ENCODE data around the gene SCN2B. TPM values are rescaled to one million over a fixed set of nuclear protein-coding genes. Genes with fewer than 3 reads are reported as not detected.

SCN2B gene
- total RNA-seq, 1 donor from 2014 or later, result 2.8 TPM

DNA sequence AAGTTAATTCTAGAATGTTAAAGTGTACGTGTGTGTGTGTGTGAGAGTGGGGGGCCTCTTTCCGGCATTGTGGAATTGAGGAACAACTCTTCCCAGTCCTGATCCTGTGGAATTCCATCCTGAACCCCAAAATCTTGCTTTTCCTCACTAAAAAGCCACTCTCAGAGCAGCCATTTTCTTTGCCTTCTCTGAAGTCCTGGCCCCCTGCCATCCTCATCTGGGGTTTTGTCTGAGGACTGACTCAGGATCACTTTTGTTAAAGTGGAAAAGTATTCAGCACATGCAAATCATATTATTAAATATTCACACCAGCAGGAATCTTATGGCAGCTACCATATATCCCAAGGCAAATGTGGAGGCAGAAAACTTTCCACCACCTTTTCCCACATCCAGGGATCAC is 27.6 kb downstream of the SCN2B start:
- no peak overlapping the region for H3K27ac Mint-ChIP-seq
- peaks cover 82% of the 10 kb centered on the region for H3K27me3 Mint-ChIP-seq
- TF ChIP-seq, protein P1, sequence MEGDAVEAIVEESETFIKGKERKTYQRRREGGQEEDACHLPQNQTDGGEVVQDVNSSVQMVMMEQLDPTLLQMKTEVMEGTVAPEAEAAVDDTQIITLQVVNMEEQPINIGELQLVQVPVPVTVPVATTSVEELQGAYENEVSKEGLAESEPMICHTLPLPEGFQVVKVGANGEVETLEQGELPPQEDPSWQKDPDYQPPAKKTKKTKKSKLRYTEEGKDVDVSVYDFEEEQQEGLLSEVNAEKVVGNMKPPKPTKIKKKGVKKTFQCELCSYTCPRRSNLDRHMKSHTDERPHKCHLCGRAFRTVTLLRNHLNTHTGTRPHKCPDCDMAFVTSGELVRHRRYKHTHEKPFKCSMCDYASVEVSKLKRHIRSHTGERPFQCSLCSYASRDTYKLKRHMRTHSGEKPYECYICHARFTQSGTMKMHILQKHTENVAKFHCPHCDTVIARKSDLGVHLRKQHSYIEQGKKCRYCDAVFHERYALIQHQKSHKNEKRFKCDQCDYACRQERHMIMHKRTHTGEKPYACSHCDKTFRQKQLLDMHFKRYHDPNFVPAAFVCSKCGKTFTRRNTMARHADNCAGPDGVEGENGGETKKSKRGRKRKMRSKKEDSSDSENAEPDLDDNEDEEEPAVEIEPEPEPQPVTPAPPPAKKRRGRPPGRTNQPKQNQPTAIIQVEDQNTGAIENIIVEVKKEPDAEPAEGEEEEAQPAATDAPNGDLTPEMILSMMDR (conservative IDR thresholded peaks at IDR 0.05), result no peak
- DNase-seq (ENCODE audit: extremely low spot score, unreplicated experiment), result no peak
- H3K4me3 Mint-ChIP-seq, result no peak overlapping the region
- no peaks in the 10 kb centered on the region for H3K36me3 Mint-ChIP-seq
- peaks cover 10% of the 10 kb centered on the region for H3K4me1 Mint-ChIP-seq (ENCODE audit: unreplicated experiment)
- H3K9me3 Mint-ChIP-seq, result no peaks in the 10 kb centered on the region

DNA sequence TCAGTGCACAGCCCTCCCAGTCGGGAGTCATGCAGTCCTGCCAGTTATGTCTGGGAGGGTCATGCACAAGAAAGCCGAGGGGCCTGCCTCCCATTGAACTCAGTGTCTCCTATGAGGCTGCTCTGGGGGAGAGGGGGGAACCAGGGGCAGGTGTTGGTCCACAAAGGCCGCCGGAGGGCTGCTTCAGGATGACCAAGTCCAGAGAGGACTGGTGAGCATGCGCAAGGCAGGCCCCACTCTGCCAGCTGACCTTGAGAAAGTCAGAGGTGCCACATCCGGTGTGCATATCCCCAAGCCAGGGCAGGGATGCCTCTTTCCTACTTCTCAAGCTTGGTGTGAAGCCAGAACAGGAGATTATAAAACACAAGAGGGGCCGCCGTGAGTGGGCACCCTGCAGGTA is 28.2 kb downstream of the SCN2B start:
- Mint-ChIP-seq H3K9me3 (no peaks in the 10 kb centered on the region), H3K27me3 (peaks cover 81% of the 10 kb centered on the region), H3K4me3 (no peak overlapping the region), H3K4me1 (ENCODE audit: unreplicated experiment) (peaks cover 7% of the 10 kb centered on the region), H3K36me3 (no peaks in the 10 kb centered on the region), H3K27ac (no peak overlapping the region)
- no peak for DNase-seq (ENCODE audit: extremely low spot score, unreplicated experiment)
- TF ChIP-seq, protein P1 (conservative IDR thresholded peaks at IDR 0.05), result no peak

DNA sequence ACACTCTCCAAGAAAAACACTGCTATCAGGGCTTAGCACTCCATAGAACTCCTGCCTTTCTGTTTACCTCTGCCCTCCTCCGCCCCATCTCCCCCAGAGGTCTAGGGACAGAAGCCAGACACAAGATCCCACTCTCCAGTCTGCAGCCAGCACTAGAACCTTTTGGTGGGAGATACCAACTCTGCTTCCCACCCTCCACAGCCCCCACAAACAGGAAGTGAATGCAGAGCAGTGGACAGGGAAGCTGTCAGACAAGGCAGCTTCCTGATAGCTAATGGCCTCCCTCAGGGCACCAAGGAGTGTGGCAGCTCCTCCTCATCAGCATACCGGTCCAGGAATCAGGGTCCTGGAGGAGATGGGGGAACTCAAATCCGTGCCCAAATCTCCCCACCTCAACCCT is 28.9 kb downstream of the SCN2B start:
- H3K4me1 Mint-ChIP-seq (ENCODE audit: unreplicated experiment), result peaks cover 7% of the 10 kb centered on the region
- no peaks in the 10 kb centered on the region for H3K9me3 Mint-ChIP-seq
- no peak overlapping the region for H3K4me3 Mint-ChIP-seq
- peak overlapping the region; percentile 15 for H3K27ac Mint-ChIP-seq
- TF ChIP-seq, protein P1 (conservative IDR thresholded peaks at IDR 0.05), result no peak
- no peak for DNase-seq (ENCODE audit: extremely low spot score, unreplicated experiment)
- peaks cover 85% of the 10 kb centered on the region for H3K27me3 Mint-ChIP-seq
- no peaks in the 10 kb centered on the region for H3K36me3 Mint-ChIP-seq

DNA sequence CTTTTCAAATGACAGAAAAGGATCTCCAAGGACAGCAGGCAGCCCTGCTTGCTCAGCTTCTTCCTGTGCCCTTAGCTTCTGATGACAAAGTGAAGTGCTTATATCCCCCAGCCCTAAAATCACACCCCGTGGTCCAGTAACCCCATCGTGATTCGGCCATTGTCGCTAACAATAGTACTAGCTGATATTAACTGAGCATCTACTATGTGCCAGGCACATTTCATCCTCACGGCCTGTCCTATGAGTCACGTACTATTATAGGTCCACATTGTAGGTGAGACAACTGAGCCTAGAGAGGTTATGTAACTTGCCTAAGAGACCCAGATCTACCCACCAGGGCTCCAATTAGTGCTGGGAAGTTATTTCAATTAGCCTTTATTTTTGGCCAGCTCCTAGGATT is 29.9 kb downstream of the SCN2B start:
- H3K4me1 Mint-ChIP-seq (ENCODE audit: unreplicated experiment), result peaks cover 7% of the 10 kb centered on the region
- TF ChIP-seq, protein P1 (conservative IDR thresholded peaks at IDR 0.05), result no peak
- H3K27me3 Mint-ChIP-seq, result peaks cover 85% of the 10 kb centered on the region
- peak overlapping the region; percentile 84 for H3K4me3 Mint-ChIP-seq
- no peaks in the 10 kb centered on the region for H3K36me3 Mint-ChIP-seq
- H3K9me3 Mint-ChIP-seq, result no peaks in the 10 kb centered on the region
- DNase-seq (ENCODE audit: extremely low spot score, unreplicated experiment), result no peak
- peak overlapping the region; percentile 48 for H3K27ac Mint-ChIP-seq

DNA sequence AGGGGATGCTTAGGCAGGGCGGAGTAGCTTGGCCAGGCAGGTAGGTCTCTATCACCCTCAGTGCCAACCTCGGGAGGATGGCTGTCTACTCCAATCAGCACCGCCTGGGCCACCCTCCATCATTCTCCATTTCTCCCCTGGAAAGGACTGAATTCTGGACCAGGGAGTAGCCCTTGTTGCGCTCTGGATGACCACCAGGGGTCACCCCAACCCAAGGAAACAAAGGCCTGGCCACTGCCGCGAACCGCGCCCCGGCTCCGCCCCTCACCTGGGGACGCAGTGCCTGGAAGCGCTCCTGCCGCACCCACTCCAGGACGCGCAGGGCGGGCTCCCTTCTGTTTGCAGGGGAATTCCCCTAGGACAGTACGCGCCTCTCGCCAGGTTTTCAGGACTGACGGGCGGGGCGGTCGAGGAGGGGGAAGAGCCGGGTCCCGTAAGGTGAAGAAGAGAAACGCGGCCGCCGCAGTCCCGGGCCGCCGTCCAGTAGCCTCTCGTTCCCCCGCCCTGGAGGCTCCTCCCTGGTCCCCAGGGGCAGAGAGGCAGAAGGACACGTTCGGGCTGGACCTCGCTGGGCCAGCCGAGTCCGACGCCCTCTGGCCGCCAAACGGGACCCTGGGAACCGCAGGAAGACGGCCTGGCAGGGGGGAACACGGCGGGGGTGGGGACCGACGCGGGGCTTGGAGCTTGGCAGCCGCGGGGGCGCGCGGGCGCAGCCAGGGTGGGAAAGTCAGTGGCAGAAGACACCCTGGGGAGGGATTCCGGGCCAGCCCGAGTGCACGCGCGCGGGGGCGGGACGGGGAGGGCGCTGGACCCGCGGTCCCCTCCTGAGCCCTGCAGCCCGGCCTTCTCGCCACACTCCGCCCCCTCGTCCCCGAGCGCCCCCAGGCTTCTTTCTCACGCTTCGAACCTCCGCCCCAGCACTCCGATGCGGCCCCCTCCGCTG is 30.9 kb downstream of the SCN2B start:
- DNase-seq (ENCODE audit: extremely low spot score, unreplicated experiment), result peak; percentile 94
- peaks cover 84% of the 10 kb centered on the region for H3K27me3 Mint-ChIP-seq
- no peaks in the 10 kb centered on the region for H3K9me3 Mint-ChIP-seq
- H3K4me1 Mint-ChIP-seq (ENCODE audit: unreplicated experiment), result peaks cover 7% of the 10 kb centered on the region
- H3K4me3 Mint-ChIP-seq, result peak overlapping the region; percentile 86
- H3K27ac Mint-ChIP-seq, result peak overlapping the region; percentile 67
- H3K36me3 Mint-ChIP-seq, result no peaks in the 10 kb centered on the region
- TF ChIP-seq, protein P1 (conservative IDR thresholded peaks at IDR 0.05), result peak; percentile 95

Measured in type B pancreatic cell (in vitro differentiated cells).